Measurements from ENCODE around the gene SAMSN1.

Gene SAMSN1
- 52.9 to 643 (median 258) reads per million in 9 experiments for total RNA-seq

DNA sequence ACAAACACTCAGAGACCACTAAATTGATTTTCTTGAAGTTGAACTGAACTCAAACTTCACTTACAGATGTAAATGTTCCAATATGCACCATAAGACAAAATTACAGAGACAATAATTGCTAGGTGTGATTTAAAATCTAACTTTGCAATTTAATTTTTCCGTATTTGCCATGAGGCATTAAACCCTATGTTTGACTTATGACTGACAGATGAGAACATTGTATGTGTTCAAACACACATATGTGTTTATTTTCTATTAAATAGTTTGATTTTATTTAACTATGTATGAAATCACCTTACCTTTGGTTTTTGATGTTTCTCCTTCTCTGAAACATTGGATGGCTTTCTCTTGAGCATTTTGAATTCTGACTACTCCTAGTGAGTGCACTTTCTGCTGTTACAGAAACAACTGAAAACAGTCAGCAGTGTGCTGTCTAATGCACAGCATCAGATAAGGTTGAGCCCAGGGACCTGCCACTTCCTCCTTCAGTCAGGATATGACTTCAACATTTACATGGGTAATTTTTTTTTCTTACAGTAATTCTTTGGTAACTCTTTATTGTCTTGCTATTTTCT, at the start of gene SAMSN1:
TSS of gene SAMSN1 (minus strand) at position 410 of the 575 bp plus-strand sequence. CDS start at position 356, 54 bp downstream.
- H3K4me1 Mint-ChIP-seq (ENCODE audit: low read depth in 2 of 2) = peaks cover 28 to 56% of the 10 kb centered on the region in 2 donors
- H3K4me3 Mint-ChIP-seq = peak within 1 kb of the TSS; percentile 73 to 82
- DNase-seq (peak; percentile 57 to 73 (median 62)), ATAC-seq (replicated peaks) (peak; percentile 90)
- peaks cover 8% of the 10 kb centered on the region for H3K36me3 Mint-ChIP-seq (ENCODE audit: insufficient read depth)
- H3K9me3 Mint-ChIP-seq = no peaks in the 10 kb centered on the region
- H3K27me3 Mint-ChIP-seq = no peaks in the 10 kb centered on the region
- peak within 1 kb of the TSS; percentile 83 to 92 for H3K27ac Mint-ChIP-seq

DNA sequence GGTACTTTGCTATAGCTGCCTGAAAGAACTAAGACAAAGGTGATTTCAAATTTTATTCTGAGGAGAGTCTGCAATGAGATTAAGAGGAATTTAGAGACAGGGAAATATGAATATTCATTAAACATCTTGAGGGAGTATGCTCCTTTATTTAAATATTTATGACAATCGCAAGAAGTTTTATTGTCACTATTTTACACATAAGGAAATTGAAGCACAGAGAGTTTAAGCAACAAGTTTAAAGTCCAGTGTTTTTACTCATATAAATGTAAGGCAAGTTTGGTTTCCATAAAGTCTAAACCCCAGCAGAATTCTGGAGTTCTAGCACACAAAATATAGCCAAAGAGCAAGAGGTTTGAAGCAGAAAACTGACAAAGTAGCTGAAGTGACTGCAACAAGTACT, 49.3 kb upstream of the SAMSN1 start:
- DNase-seq (no peak), ATAC-seq (replicated peaks) (no peak)
- Mint-ChIP-seq H3K4me3 (no peak overlapping the region), H3K36me3 (ENCODE audit: insufficient read depth) (no peaks in the 10 kb centered on the region), H3K4me1 (ENCODE audit: low read depth in 2 of 2) (peaks cover 9% of the 10 kb centered on the region in 2 donors), H3K27ac (no peak overlapping the region), H3K9me3 (peaks cover 0 to 7% of the 10 kb centered on the region in 2 donors), H3K27me3 (no peaks in the 10 kb centered on the region)

DNA sequence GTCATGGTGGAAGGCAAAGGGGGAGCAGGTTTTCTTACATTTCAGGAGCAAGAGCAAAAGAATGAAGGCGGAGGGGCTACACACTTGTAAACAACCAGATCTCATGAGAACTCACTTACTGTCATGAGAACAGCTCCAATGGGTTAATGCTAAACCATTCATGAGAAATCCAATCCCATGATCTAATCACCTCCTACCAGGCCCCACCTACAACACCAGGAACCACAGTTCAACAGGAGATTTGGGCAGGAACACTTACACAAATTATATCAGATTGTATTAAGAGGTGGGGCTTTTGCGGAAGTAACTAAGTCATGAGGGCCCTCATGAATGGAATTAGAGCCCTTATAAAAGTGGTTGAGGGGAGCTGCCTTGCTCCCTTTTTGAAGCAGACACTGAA, 48.9 kb upstream of the SAMSN1 start:
- Mint-ChIP-seq H3K36me3 (ENCODE audit: insufficient read depth) (no peaks in the 10 kb centered on the region), H3K4me3 (no peak overlapping the region), H3K9me3 (peaks cover 0 to 7% of the 10 kb centered on the region in 2 donors), H3K27ac (peak overlapping the region in 1 of 2 donors; percentile 8), H3K27me3 (no peaks in the 10 kb centered on the region), H3K4me1 (ENCODE audit: low read depth in 2 of 2) (peaks cover 9 to 11% of the 10 kb centered on the region in 2 donors)
- ATAC-seq (replicated peaks) (no peak), DNase-seq (no peak)

- Mint-ChIP-seq H3K9me3 (peaks cover 0 to 7% of the 10 kb centered on the region in 2 donors), H3K36me3 (ENCODE audit: insufficient read depth) (no peaks in the 10 kb centered on the region), H3K4me1 (ENCODE audit: low read depth in 2 of 2) (peaks cover 9 to 17% of the 10 kb centered on the region in 2 donors), H3K4me3 (no peak overlapping the region), H3K27me3 (no peaks in the 10 kb centered on the region), H3K27ac (no peak overlapping the region)
- ATAC-seq (replicated peaks) (no peak), DNase-seq (no peak)
Measured at GRCh38 chr21:14593230-14593629, 47.1 kb upstream of the SAMSN1 start.

- H3K36me3 Mint-ChIP-seq (ENCODE audit: insufficient read depth) = no peaks in the 10 kb centered on the region
- H3K27me3 Mint-ChIP-seq = no peaks in the 10 kb centered on the region
- peak overlapping the region in 1 of 2 donors; percentile 64 for H3K4me3 Mint-ChIP-seq
- H3K4me1 Mint-ChIP-seq (ENCODE audit: low read depth in 2 of 2) = peaks cover 9 to 17% of the 10 kb centered on the region in 2 donors
- H3K9me3 Mint-ChIP-seq = peaks cover 0 to 7% of the 10 kb centered on the region in 2 donors
- peak overlapping the region in 1 of 2 donors; percentile 89 for H3K27ac Mint-ChIP-seq
- DNase-seq (no peak), ATAC-seq (replicated peaks) (no peak)
Measured at GRCh38 chr21:14592296-14593000, 46.3 kb upstream of the SAMSN1 start.

DNA sequence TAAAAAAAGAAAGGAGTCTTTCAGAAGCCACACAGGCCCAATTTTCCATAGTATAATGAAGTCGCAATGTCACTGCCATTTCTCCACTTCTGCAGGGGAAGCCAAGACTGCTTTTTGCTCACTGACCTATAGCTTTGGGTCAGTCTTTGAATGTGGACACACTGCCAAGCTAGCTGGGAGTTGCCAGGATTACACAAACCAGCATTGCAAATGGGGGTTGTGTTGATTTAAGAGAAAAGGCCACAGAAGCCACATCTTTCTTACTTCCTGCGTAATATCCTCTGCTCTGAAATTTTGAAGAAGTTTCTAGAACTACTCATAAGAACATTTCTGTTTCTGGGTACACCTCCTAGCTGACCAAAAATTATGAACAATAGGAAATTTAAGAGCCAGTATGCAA, 45.8 kb upstream of the SAMSN1 start:
- Mint-ChIP-seq H3K36me3 (ENCODE audit: insufficient read depth) (no peaks in the 10 kb centered on the region), H3K9me3 (peaks cover 0 to 7% of the 10 kb centered on the region in 2 donors), H3K27me3 (no peaks in the 10 kb centered on the region), H3K27ac (peak overlapping the region; percentile 23 to 89), H3K4me3 (peak overlapping the region; percentile 22 to 64), H3K4me1 (ENCODE audit: low read depth in 2 of 2) (peaks cover 9 to 17% of the 10 kb centered on the region in 2 donors)
- DNase-seq = peak in 2 of 3 experiments; percentile 1 to 14
- ATAC-seq (replicated peaks) = peak; percentile 76

DNA sequence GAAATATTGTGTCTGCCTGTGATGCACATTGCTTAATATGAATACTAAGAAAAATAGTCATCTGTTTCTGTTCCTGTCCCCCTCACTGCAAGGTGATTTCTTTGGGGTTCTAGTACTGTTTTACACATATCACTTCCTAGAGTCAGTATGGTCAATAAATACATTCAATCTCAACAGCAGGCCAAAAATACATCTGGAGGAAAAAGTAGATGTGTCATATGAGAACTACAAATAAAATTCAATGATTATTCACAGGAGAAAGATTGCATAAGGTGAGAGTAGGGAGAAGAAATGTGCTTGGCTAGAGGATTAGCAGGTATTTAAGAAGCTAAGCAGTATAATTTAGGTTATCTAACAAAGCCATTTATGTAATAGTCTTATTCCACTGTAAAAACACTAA, 45.3 kb upstream of the SAMSN1 start:
- Mint-ChIP-seq H3K36me3 (ENCODE audit: insufficient read depth) (no peaks in the 10 kb centered on the region), H3K27me3 (no peaks in the 10 kb centered on the region), H3K4me3 (peak overlapping the region; percentile 22 to 64), H3K4me1 (ENCODE audit: low read depth in 2 of 2) (peaks cover 9 to 21% of the 10 kb centered on the region in 2 donors), H3K27ac (peak overlapping the region; percentile 23 to 89), H3K9me3 (peaks cover 0 to 7% of the 10 kb centered on the region in 2 donors)
- DNase-seq (no peak), ATAC-seq (replicated peaks) (no peak)

- peaks cover 9 to 22% of the 10 kb centered on the region in 2 donors for H3K4me1 Mint-ChIP-seq (ENCODE audit: low read depth in 2 of 2)
- H3K4me3 Mint-ChIP-seq = peak overlapping the region; percentile 51 to 81
- peak overlapping the region; percentile 80 to 99 for H3K27ac Mint-ChIP-seq
- peaks cover 0 to 6% of the 10 kb centered on the region in 2 donors for H3K9me3 Mint-ChIP-seq
- ATAC-seq (replicated peaks) (peak; percentile 82), DNase-seq (no peak)
- no peaks in the 10 kb centered on the region for H3K36me3 Mint-ChIP-seq (ENCODE audit: insufficient read depth)
- no peaks in the 10 kb centered on the region for H3K27me3 Mint-ChIP-seq
Measured at GRCh38 chr21:14589855-14590563, 43.9 kb upstream of the SAMSN1 start.

DNA sequence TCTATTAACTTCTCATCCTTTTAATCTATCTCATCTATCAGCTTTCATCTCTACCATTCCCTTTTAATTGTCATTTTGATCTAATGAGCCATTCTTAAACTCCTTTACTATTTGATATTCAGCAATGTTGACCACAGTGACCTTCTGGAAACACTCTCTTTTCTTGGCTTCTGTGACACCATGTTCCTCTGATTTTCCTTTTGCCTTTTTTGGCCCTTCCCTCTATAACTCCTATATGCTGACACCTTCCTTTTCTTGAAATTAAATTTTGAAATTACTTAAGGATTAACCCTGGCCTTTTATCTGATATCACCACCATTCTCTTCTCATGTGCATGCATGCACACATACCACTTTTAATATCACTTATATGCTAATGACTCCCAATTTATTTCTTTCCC, 41.2 kb upstream of the SAMSN1 start:
- no peak for DNase-seq
- no peak overlapping the region for H3K4me3 Mint-ChIP-seq
- H3K27ac Mint-ChIP-seq = peak overlapping the region in 1 of 2 donors; percentile 56
- no peak for ATAC-seq (replicated peaks)
- no peaks in the 10 kb centered on the region for H3K9me3 Mint-ChIP-seq
- peaks cover 8 to 22% of the 10 kb centered on the region in 2 donors for H3K4me1 Mint-ChIP-seq (ENCODE audit: low read depth in 2 of 2)
- H3K36me3 Mint-ChIP-seq (ENCODE audit: insufficient read depth) = no peaks in the 10 kb centered on the region
- no peaks in the 10 kb centered on the region for H3K27me3 Mint-ChIP-seq

DNA sequence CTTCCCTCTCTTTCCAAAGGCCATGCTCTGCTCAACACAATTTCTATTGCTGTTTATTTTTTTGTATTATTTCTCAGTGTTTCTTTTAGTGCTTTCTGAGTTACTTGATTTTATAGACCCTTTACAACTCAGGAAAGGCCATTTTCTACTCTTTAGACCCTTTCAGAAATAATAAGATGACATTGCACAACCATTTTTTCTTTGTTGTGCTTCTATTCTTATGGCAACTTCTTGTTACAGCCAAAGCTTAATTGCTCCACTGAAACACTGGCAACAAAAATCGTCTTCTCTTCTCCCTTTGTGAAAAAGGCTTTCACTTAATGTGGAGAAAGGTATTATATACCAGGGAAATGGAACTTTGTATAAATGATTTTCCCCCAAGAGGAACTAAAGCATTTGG, 39.0 kb upstream of the SAMSN1 start:
- H3K4me1 Mint-ChIP-seq (ENCODE audit: low read depth in 2 of 2) = peaks cover 6 to 12% of the 10 kb centered on the region in 2 donors
- H3K27me3 Mint-ChIP-seq = no peaks in the 10 kb centered on the region
- H3K36me3 Mint-ChIP-seq (ENCODE audit: insufficient read depth) = no peaks in the 10 kb centered on the region
- no peak overlapping the region for H3K4me3 Mint-ChIP-seq
- no peak for DNase-seq
- H3K27ac Mint-ChIP-seq = peak overlapping the region in 1 of 2 donors; percentile 35
- H3K9me3 Mint-ChIP-seq = no peaks in the 10 kb centered on the region
- ATAC-seq (replicated peaks) = no peak

DNA sequence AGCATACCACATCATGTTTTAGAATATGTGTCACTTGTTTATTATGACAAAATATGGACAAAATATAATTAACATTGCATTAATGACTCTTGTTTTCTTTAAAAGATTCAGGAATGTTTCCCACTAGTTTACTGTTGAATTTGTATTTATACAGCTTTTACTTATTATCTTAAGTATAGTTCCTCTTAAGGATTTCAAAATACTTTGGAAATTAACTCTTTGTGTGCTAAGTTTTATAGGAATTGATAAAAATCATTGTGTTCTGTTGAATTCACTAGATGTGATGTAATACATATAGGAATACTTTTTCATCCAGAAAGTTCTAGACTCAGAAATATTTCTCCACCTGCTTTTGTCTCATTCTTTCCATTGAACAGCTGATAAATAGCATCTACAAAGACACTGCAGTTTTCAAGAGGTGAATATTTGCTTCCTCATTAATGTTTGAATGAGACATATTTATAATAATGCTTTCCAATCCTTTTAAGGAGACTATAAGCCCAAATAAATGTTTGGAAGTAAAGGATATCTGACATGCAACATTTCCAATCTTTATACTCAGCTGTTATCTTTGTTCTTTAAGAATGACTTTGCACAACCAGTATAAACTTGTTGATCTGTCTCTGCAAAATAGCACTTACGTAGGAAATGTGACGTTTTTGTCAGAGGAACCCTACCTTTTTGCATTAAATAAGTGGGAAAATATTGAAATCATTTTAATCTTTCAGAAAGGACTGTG, 38.4 kb upstream of the SAMSN1 start:
- peaks cover 6% of the 10 kb centered on the region in 2 donors for H3K4me1 Mint-ChIP-seq (ENCODE audit: low read depth in 2 of 2)
- H3K4me3 Mint-ChIP-seq = no peak overlapping the region
- no peak for ATAC-seq (replicated peaks)
- H3K27me3 Mint-ChIP-seq = no peaks in the 10 kb centered on the region
- no peaks in the 10 kb centered on the region for H3K36me3 Mint-ChIP-seq (ENCODE audit: insufficient read depth)
- DNase-seq = no peak
- peak overlapping the region in 1 of 2 donors; percentile 35 for H3K27ac Mint-ChIP-seq
- no peaks in the 10 kb centered on the region for H3K9me3 Mint-ChIP-seq

DNA sequence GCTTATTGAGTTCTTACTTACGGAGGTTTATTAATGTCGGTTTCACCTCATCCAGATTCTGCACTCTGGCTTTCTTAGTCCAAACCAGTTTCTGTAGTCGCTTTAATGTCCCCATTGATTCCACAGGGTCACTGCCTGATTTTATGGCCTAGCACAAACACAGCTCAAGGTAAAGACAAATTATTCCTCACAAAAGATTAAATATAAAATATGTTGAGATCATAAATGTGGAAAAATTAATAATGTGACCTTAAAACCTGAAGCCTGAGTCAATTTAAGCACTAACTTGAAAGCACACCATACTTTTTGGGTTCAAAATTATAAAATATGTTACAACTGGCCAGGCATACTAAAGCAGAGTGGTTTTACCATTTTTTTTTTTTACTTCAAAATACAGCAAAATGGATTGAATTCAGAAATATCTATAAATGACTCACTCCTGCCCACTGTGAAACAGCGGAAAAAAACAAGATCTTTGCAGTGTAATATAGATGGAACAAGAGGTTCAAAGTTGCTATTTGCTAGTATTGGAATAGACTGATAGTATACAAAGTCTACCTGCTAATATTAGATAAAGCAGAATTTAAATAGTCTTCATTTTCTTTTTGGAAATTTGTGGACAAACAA, 37.6 kb upstream of the SAMSN1 start:
- DNase-seq = no peak
- Mint-ChIP-seq H3K4me3 (no peak overlapping the region), H3K27ac (peak overlapping the region in 1 of 2 donors; percentile 70), H3K27me3 (no peaks in the 10 kb centered on the region), H3K4me1 (ENCODE audit: low read depth in 2 of 2) (peaks cover 5 to 6% of the 10 kb centered on the region in 2 donors), H3K36me3 (ENCODE audit: insufficient read depth) (no peaks in the 10 kb centered on the region), H3K9me3 (no peaks in the 10 kb centered on the region)
- no peak for ATAC-seq (replicated peaks)
